Brain microvascular endothelial cell (primary cell): ENCODE results near the gene LAMC1.

Experiments
- DNase-seq: peaks from one replicate; pipeline ENCODE4 v3.0.0-alpha.2; 2020
- H3K27ac ChIP-seq: fragments of 250-450 bp; sonication (Bioruptor Pico); 2 replicates; pipeline ENCODE4 v1.5.1; 2020; ENCODE audit warnings: mild to moderate bottlenecking, moderate library complexity
- H3K27me3 ChIP-seq: fragments of 250-450 bp; sonication (Bioruptor Pico); replicated peaks from 2 replicates; pipeline ENCODE4 v1.5.1; 2020; ENCODE audit warnings: mild to moderate bottlenecking
- H3K36me3 ChIP-seq: fragments of 250-450 bp; sonication (Bioruptor Pico); replicated peaks from 2 replicates; pipeline ENCODE4 v1.5.1; 2020; ENCODE audit warnings: mild to moderate bottlenecking
- H3K4me3 ChIP-seq: 2 replicates; pipeline ENCODE4 v1.5.1; 2011; ENCODE audit warnings: low read depth, mild to moderate bottlenecking, control low read depth, low read length, moderate library complexity
- CTCF ChIP-seq: IDR thresholded peaks from 2 replicates; pipeline ENCODE4 v1.5.1; 2011; ENCODE audit warnings: low read depth, mild to moderate bottlenecking, moderate library complexity, low read length, control low read depth, inconsistent platforms; ENCODE audit errors: missing control alignments
- in situ Hi-C: cut with HindIII; loops from 2 replicates; pipeline ENCODE4 v1.10.0; 2017; ENCODE audit warnings: low sequenced_read_pairs, low pct_ligation_motif_present

The LAMC1 gene

GRCh38 chr1:183079712-183080388 lies 56.6 kb downstream of the LAMC1 start:
- H3K27me3 ChIP-seq: no peaks in the 10 kb centered on the region
- H3K36me3 ChIP-seq: no peaks in the 10 kb centered on the region
- H3K27ac ChIP-seq: no peak overlapping the region
- in situ Hi-C loops: no loop called here
- no peak for DNase-seq
- H3K4me3 ChIP-seq: no peak overlapping the region
- no peak for TF ChIP-seq CTCF

- H3K27ac ChIP-seq: no peak overlapping the region
- in situ Hi-C loops: no loop called here
- no peaks in the 10 kb centered on the region for H3K36me3 ChIP-seq
- no peaks in the 10 kb centered on the region for H3K27me3 ChIP-seq
- DNase-seq: no peak
- no peak for TF ChIP-seq CTCF
- H3K4me3 ChIP-seq: no peak overlapping the region
Observed at GRCh38 chr1:183080406-183080805, 57.2 kb downstream of the LAMC1 start.

GRCh38 chr1:183081402-183082120 lies 58.3 kb downstream of the LAMC1 start:
- Histone ChIP-seq H3K27ac (no peak overlapping the region), H3K4me3 (no peak overlapping the region), H3K36me3 (no peaks in the 10 kb centered on the region), H3K27me3 (no peaks in the 10 kb centered on the region)
- in situ Hi-C loops: no loop called here
- no peak for DNase-seq
- no peak for TF ChIP-seq CTCF

- in situ Hi-C loops: no loop called here
- Histone ChIP-seq H3K4me3 (no peak overlapping the region), H3K27ac (no peak overlapping the region)
Observed at GRCh38 chr1:183082650-183083049, 59.4 kb downstream of the LAMC1 start.

GRCh38 chr1:183087001-183087400 lies 63.8 kb downstream of the LAMC1 start:
- no peaks in the 10 kb centered on the region for H3K27me3 ChIP-seq
- DNase-seq: no peak
- H3K27ac ChIP-seq: no peak overlapping the region
- no peaks in the 10 kb centered on the region for H3K36me3 ChIP-seq
- in situ Hi-C loops: no loop called here
- no peak for TF ChIP-seq CTCF
- no peak overlapping the region for H3K4me3 ChIP-seq

More at GRCh38 chr1:183082650-183083049, 59.4 kb downstream of the LAMC1 start:
- Histone ChIP-seq H3K27me3 (no peaks in the 10 kb centered on the region), H3K36me3 (no peaks in the 10 kb centered on the region)
- TF ChIP-seq CTCF: no peak
- DNase-seq: no peak
